Heart left ventricle (tissue), 16 donors: ENCODE results near the gene SMYD5. TPM values are rescaled to one million over a fixed set of nuclear protein-coding genes. Genes with fewer than 3 reads are reported as not detected.

Experiments
- ATAC-seq, 4 donors: fragments of 200-7000 bp; cut with Tn5 transposase; one replicate each; pipeline ENCODE4 v1.9.1; 2020 to 2022; ENCODE audit warnings: moderate library complexity in 4 of 4, mild to moderate bottlenecking in 3 of 4, moderate number of reproducible peaks in 1 of 4
- DNase-seq, 5 donors: peaks; one replicate each; pipeline ENCODE4 v3.0.0-alpha.2; 2020
- H3K27ac ChIP-seq, 12 donors: fragments of 200-600 bp; sonication (generic) in 4 of 12; one replicate each; pipeline versions ENCODE4 v1.5.0 to v1.8.0; 2016 to 2022; ENCODE audit warnings: mild to moderate bottlenecking in 2 of 12
- H3K27me3 ChIP-seq, 9 donors: fragments of 200-600 bp; sonication (generic) in 2 of 9; one replicate each; pipeline versions ENCODE4 v1.5.1 to v1.8.0; 2016 to 2022; ENCODE audit warnings: mild to moderate bottlenecking in 3 of 9
- H3K36me3 ChIP-seq, 9 donors: fragments of 200-600 bp; sonication (generic) in 2 of 9; one replicate each; pipeline versions ENCODE4 v1.5.0 to v1.8.0; 2018 to 2022; ENCODE audit warnings: mild to moderate bottlenecking in 2 of 9
- H3K4me1 ChIP-seq, 12 donors: fragments of 200-600 bp; sonication (generic) in 4 of 12; one replicate each; pipeline versions ENCODE4 v1.5.0 to v1.8.0; 2016 to 2022; ENCODE audit warnings: mild to moderate bottlenecking in 3 of 12
- H3K4me3 ChIP-seq, 12 donors: fragments of 200-600 bp; sonication (generic) in 4 of 12; one replicate each; pipeline versions ENCODE4 v1.5.0 to v1.8.0; 2017 to 2022; ENCODE audit warnings: mild to moderate bottlenecking in 9 of 12, moderate library complexity in 4 of 12
- H3K9me3 ChIP-seq, 12 donors: fragments of 200-600 bp; sonication (generic) in 4 of 12; one replicate each; pipeline versions ENCODE4 v1.5.0 to v1.8.0; 2016 to 2022; ENCODE audit warnings: mild to moderate bottlenecking in 1 of 12
- POLR2A ChIP-seq, 2 donors: fragments of 450-650 bp; IDR thresholded peaks; one replicate each; pipeline ENCODE4 v1.6.1; 2017; ENCODE audit warnings: antibody characterized with exemption in 2 of 2, mild to moderate bottlenecking in 2 of 2, moderate library complexity in 2 of 2
- WGBS, 4 donors: extraction: QIAGEN DNeasy Blood & Tissue Kit in 2 of 4; methylation state at CpG; one replicate each; pipeline versions ENCODE4 v1.1.5 to v1.1.7; 2013 to 2018; 5-methylcytosine and 5-hydroxymethylcytosine counted together
- intact Hi-C, 10 donors: fragments of 100-400 bp; cut with DNase I; formaldehyde crosslinking; loops; one replicate each; pipeline versions ENCODE4 v1.11.1 to v1.14.2; 2022
- polyA plus RNA-seq, 2 donors: library from polyadenylated mRNA; stranded (reverse); fragments of 200-250 nt; gene quantifications; one replicate each; pipeline ENCODE4 v1.2.3, GENCODE V29; 2013
- total RNA-seq, 9 donors: library from RNA; depleted of rRNA in 2 of 9; stranded (reverse); fragments of >200 nt in 2 of 9; fragmentation: NEBNext Ultra II Directional in 3 of 9; extraction: Animal tissue kit (Norgen Biotek cat#: 25700) in 3 of 9; gene quantifications; one replicate each; pipeline versions ENCODE4 v1.1.0 to v1.2.4, GENCODE V29; 2016 to 2023
- TF ChIP-seq, protein P1 (sequence below), 12 donors: fragments of 200-600 bp; sonication (generic) in 4 of 12; IDR thresholded peaks; one replicate each; pipeline versions ENCODE4 v1.5.0 to v1.8.0; 2018 to 2022; ENCODE audit warnings: antibody characterized with exemption in 12 of 12, mild to moderate bottlenecking in 5 of 12
- donor health status: ischemic (EF 13 %, LVEDD 7.1; RV severe dilation, severe dysfunction).
- donor health status: healthy with polysubstance abuse.
- donor health status: DM: no; HTN: yes; CAD: no.
- donor health status: DM: no; HTN: no; CAD: no.
- donor health status: ischemic (EF 25% LVEDD 6.9; RV normal size, moderate dysfunction).
- donor health status: ischemic (EF 25% LVEDD 5.7; RV mildly dilated, moderate dysfunction).
- donor health status: healthy.
- donor health status: DM: yes; HTN: yes; CAD: no.
- donor health status: ischemic (EF 35%, LVEDD 5.7; RV mildly dilated, moderate dysfunction).
- donor health status: nonischemic (EF 11% LVEDD 7.7; RV severe dilation, severe dysfunction).
- donor health status: DM: yes; HTN: yes; CAD: no.
- donor health status: PGD.
- donor health status: ischemic (EF 29% LVEDD 5.4; RV normal size, mild dysfunction).
- donor health status: nonischemic (EF 23%, LVEDD 6.1; RV moderate dilation, normal function).

Gene SMYD5
- total and polyA plus RNA-seq, 11 donors, result 14.0 to 29.2 (median 20.0) TPM

DNA sequence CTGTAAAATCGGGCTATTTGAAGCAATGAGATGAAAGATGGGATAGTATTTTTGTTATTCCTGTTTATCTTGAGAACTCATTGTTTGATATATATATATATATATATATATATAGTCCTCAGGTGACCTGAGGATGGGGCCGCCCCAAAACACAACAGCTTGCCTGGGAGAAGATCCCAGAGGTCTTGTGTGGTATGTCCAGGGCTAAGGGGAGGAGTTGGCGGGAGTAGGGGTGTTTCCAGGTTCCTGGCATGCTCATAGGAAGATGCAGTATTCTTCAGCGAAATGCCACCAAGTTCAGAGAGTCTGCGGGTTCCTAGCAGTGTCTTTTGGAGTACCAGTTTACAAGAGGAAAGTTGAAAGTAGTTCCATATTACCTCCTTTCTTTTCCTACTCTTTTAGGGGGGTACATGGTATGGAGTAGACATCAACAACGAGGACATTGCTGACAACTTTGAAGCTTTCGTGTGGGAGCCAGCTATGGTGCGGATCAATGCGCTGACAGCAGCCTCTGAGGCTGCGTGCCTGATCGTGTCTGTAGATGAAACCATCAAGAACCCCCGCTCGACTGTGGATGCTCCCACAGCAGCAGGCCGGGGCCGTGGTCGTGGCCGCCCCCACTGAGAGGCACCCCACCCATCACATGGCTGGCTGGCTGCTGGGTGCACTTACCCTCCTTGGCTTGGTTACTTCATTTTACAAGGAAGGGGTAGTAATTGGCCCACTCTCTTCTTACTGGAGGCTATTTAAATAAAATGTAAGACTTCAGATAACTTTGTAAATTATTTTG is 38.4 kb downstream of the SMYD5 start:
- intact Hi-C loops, result no loop called here
- no peaks in the 10 kb centered on the region for H3K27me3 ChIP-seq
- TF ChIP-seq POLR2A (IDR thresholded peaks at IDR 0.05), result no peak
- TF ChIP-seq, protein P1, sequence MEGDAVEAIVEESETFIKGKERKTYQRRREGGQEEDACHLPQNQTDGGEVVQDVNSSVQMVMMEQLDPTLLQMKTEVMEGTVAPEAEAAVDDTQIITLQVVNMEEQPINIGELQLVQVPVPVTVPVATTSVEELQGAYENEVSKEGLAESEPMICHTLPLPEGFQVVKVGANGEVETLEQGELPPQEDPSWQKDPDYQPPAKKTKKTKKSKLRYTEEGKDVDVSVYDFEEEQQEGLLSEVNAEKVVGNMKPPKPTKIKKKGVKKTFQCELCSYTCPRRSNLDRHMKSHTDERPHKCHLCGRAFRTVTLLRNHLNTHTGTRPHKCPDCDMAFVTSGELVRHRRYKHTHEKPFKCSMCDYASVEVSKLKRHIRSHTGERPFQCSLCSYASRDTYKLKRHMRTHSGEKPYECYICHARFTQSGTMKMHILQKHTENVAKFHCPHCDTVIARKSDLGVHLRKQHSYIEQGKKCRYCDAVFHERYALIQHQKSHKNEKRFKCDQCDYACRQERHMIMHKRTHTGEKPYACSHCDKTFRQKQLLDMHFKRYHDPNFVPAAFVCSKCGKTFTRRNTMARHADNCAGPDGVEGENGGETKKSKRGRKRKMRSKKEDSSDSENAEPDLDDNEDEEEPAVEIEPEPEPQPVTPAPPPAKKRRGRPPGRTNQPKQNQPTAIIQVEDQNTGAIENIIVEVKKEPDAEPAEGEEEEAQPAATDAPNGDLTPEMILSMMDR (IDR thresholded peaks at IDR 0.05), result no peak
- ATAC-seq (no peak), DNase-seq (no peak)
- no peaks in the 10 kb centered on the region for H3K9me3 ChIP-seq
- H3K27ac ChIP-seq, result no peak overlapping the region
- no peaks in the 10 kb centered on the region for H3K4me1 ChIP-seq
- 89 to 91% (median 90%) methylated on average over 17 of the region's 17 CpGs for WGBS, 4 donors
- H3K4me3 ChIP-seq, result no peak overlapping the region
- peaks cover 3 to 81% (median 75%) of the 10 kb centered on the region in 9 donors for H3K36me3 ChIP-seq

DNA sequence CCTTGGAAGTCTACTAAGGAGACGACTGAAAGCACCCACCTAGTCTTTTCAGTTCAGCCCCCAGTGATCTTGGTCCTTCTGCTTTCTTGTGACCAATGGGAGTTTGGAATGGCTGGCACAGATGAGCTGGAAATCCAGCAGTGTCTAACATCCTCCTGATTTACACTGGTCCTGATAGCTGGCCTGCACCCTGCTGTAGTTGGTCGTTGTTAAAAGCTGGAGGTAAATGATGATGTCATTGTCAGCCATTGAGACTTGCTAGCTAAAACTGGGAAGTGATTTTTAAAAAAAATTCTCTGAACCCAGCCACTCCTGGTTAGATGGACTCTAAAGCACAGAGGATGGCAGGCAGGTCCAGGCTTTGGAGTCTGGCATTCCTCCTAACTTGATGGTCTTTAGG is 39.4 kb downstream of the SMYD5 start:
- Histone ChIP-seq H3K4me3 (no peak overlapping the region), H3K4me1 (no peaks in the 10 kb centered on the region), H3K27me3 (no peaks in the 10 kb centered on the region), H3K36me3 (peaks cover 0 to 71% (median 66%) of the 10 kb centered on the region in 9 donors), H3K27ac (no peak overlapping the region), H3K9me3 (no peaks in the 10 kb centered on the region)
- DNase-seq (no peak), ATAC-seq (no peak)
- TF ChIP-seq, protein P1 (IDR thresholded peaks at IDR 0.05), result no peak
- TF ChIP-seq POLR2A (IDR thresholded peaks at IDR 0.05), result no peak
- WGBS, 4 donors, result 38 to 69% (median 57%) methylated on average over 2 of the region's 2 CpGs
- intact Hi-C loops, result no loop called here

DNA sequence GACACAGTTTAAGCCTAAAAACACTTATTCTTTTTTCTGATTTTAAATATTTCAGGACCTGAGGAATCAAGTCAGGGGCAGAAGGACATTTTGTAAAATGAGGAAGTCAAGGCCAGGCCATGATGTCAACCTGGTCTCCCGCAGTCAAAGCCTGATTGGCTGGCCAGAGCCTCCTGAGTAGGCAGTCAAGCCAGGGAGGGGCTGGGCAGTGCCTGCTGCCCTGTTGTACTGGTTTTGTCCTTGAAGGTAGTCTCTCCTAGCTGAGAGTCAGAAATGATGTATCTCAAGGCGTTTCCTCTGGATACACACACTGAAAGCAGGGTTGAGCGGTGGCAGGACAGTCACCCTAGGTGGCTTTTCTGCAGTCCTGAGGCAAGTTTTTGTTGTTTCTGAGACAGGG is 39.9 kb downstream of the SMYD5 start:
- Histone ChIP-seq H3K4me3 (no peak overlapping the region), H3K27me3 (no peaks in the 10 kb centered on the region), H3K36me3 (peaks cover 0 to 66% (median 61%) of the 10 kb centered on the region in 9 donors), H3K27ac (no peak overlapping the region), H3K9me3 (no peaks in the 10 kb centered on the region), H3K4me1 (no peaks in the 10 kb centered on the region)
- TF ChIP-seq, protein P1 (IDR thresholded peaks at IDR 0.05), result no peak
- TF ChIP-seq POLR2A (IDR thresholded peaks at IDR 0.05), result no peak
- 86 to 94% (median 90%) methylated on average over 3 of the region's 3 CpGs for WGBS, 4 donors
- ATAC-seq, result no peak
- intact Hi-C loops, result no loop called here
- no peak for DNase-seq

DNA sequence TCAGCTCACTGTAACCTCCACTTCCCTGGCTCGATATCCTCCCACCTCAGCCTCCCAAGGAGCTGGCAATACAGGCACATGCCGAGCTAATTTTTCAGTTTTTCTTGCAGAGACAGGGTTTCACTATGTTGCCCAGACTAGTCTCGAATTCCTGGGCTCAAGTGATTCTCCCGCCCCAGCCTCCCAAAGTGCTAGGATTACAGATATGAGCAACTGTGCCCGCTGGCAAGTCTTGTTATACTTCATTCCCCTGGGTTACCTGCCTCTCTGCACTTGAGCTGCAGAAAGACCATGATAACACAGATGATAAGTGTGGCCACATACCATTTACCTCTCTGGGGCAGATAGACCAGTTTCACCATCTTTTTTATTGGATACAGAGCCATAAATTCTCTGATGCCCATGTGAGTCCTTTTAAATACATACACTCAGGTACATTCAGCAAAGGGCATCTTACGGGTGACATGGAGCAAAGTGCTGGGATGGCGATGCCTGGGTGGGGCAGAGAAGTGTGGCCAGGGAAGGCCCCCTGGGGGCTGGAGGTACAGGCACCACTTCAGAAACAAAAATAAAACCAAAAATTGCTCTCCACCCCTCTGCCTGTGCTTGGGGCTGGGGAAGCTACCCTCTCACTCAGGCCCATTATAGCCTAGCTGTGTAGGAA is 40.4 kb downstream of the SMYD5 start:
- no peak for DNase-seq
- H3K9me3 ChIP-seq, result no peaks in the 10 kb centered on the region
- TF ChIP-seq, protein P1 (IDR thresholded peaks at IDR 0.05), result no peak
- TF ChIP-seq POLR2A (IDR thresholded peaks at IDR 0.05), result no peak
- no peak for ATAC-seq
- no peak overlapping the region for H3K4me3 ChIP-seq
- no peak overlapping the region for H3K27ac ChIP-seq
- H3K36me3 ChIP-seq, result peaks cover 0 to 61% (median 55%) of the 10 kb centered on the region in 9 donors
- intact Hi-C loops, result no loop called here
- H3K27me3 ChIP-seq, result no peaks in the 10 kb centered on the region
- no peaks in the 10 kb centered on the region for H3K4me1 ChIP-seq
- WGBS, 4 donors, result 93 to 98% (median 95%) methylated on average over 7 of the region's 7 CpGs
